Sigmoid colon (tissue), 4 donors: Measurements from ENCODE around the gene LHPP.

Experiments used
- EP300 ChIP-seq, 4 donors: sonication (generic); formaldehyde crosslinking; IDR thresholded peaks; one replicate each; pipeline ENCODE4 v1.6.1; 2017; ENCODE audit warnings: antibody characterized with exemption in 4 of 4
- POLR2A ChIP-seq, 2 donors: fragments of 450-650 bp; IDR thresholded peaks; one replicate each; pipeline ENCODE4 v1.6.1; 2016; ENCODE audit warnings: antibody characterized with exemption in 2 of 2, mild to moderate bottlenecking in 2 of 2, moderate library complexity in 2 of 2
- POLR2AphosphoS5 ChIP-seq, 4 donors: sonication (generic); formaldehyde crosslinking; IDR thresholded peaks; one replicate each; pipeline ENCODE4 v1.6.1; 2017; ENCODE audit warnings: antibody characterized with exemption in 4 of 4
- TF ChIP-seq, protein P1 (sequence below), 4 experiments: fragments of 450-650 bp in 3 of 4; fragments of 200-600 bp in 1 of 4; IDR thresholded peaks; one replicate each; pipeline ENCODE4 v1.5.1; 2016 to 2019; ENCODE audit warnings: antibody characterized with exemption in 4 of 4, mild to moderate bottlenecking in 3 of 4, moderate library complexity in 2 of 4

DNA sequence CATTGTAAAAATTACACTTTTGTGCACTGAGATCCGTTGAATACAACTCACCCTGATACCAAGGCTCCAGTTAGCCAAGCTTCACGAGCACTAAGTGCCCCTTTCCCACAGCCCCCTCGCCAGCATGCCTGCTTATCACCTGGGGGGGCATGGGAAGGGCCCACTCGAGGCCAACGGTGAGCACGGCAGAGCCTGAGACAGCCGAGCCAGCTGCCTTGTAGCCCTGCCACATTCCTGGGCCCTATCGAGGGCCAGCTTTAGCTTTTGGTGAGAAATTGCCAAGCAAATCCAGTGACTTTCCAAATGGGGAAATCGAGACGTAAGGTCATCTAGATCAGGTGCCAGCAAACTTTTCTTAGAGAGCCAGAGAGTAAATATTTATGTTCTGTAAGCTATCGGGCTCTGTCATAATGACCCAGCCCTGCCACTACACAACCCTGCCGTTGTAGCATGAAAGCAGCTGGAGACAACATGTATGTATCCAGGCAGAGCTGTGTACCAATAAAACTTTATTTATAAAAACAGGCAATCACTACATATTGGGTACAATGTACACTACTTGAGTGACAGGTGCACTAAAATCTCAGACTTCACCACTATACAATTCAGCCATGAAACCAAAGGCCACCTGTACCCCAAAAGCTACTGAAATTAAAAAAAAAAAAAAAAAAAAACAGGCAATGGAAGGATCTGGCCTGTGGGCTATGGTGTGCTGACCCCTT is 198.9 kb downstream of the LHPP start:
- no peak for TF ChIP-seq POLR2AphosphoS5 (IDR thresholded peaks at IDR 0.05)
- TF ChIP-seq, protein P1, sequence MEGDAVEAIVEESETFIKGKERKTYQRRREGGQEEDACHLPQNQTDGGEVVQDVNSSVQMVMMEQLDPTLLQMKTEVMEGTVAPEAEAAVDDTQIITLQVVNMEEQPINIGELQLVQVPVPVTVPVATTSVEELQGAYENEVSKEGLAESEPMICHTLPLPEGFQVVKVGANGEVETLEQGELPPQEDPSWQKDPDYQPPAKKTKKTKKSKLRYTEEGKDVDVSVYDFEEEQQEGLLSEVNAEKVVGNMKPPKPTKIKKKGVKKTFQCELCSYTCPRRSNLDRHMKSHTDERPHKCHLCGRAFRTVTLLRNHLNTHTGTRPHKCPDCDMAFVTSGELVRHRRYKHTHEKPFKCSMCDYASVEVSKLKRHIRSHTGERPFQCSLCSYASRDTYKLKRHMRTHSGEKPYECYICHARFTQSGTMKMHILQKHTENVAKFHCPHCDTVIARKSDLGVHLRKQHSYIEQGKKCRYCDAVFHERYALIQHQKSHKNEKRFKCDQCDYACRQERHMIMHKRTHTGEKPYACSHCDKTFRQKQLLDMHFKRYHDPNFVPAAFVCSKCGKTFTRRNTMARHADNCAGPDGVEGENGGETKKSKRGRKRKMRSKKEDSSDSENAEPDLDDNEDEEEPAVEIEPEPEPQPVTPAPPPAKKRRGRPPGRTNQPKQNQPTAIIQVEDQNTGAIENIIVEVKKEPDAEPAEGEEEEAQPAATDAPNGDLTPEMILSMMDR (IDR thresholded peaks at IDR 0.05): no peak
- no peak for TF ChIP-seq POLR2A (IDR thresholded peaks at IDR 0.05)
- no peak for TF ChIP-seq EP300 (IDR thresholded peaks at IDR 0.05)
